ENCODE measurements around the gene CDK10. TPM values are rescaled to one million over a fixed set of nuclear protein-coding genes. Genes with fewer than 3 reads are reported as not detected.
"Not testable (repeated sequence)": the region's sequence is repeated elsewhere in the genome, so short reads cannot be mapped to it uniquely, and the experiment has no call there.

Gene CDK10
- total RNA-seq, 1 donor from 2014 or later: 40.5 TPM

- no peak overlapping the region for H2AFZ ChIP-seq (ENCODE audit: low read depth, low read length)
- peaks cover 12% of the 10 kb centered on the region for H3K4me1 ChIP-seq (ENCODE audit: insufficient read depth, low read length)
- peaks cover 7% of the 10 kb centered on the region for H3K36me3 ChIP-seq (ENCODE audit: insufficient read depth, low read length)
- no peak overlapping the region for H3K27ac Mint-ChIP-seq (ENCODE audit: unreplicated experiment)
- no peak overlapping the region for H3K4me2 ChIP-seq (ENCODE audit: low read length)
- H3K4me3 Mint-ChIP-seq (ENCODE audit: unreplicated experiment): no peak overlapping the region
- FAIRE-seq (no peak), DNase-seq (ENCODE audit: low read depth) (no peak)
- H4K20me1 ChIP-seq (ENCODE audit: insufficient read depth, low read length): peaks cover 42% of the 10 kb centered on the region
- no peaks in the 10 kb centered on the region for H3K27me3 ChIP-seq (ENCODE audit: insufficient read depth, low read length)
- H3K27me3 Mint-ChIP-seq (ENCODE audit: low read depth, unreplicated experiment): no peaks in the 10 kb centered on the region
- no peak overlapping the region for H3K4me3 ChIP-seq (ENCODE audit: insufficient read depth, low read depth, low read length)
- no peak for TF ChIP-seq CTCF (IDR thresholded peaks at IDR 0.05; ENCODE audit: insufficient read depth, low read depth, low read length)
- TF ChIP-seq EZH2 (IDR thresholded peaks at IDR 0.05; ENCODE audit: insufficient read depth, low read length): no peak
- peaks cover 15% of the 10 kb centered on the region for H3K36me3 Mint-ChIP-seq (ENCODE audit: low read depth, unreplicated experiment)
- H3K9ac ChIP-seq (ENCODE audit: low read length): no peak overlapping the region
- no peaks in the 10 kb centered on the region for H3K9me3 ChIP-seq (ENCODE audit: insufficient read depth, low read depth, low read length)
- no peaks in the 10 kb centered on the region for H3K79me2 ChIP-seq (ENCODE audit: insufficient read depth, low read length)
- no peaks in the 10 kb centered on the region for H3K9me3 Mint-ChIP-seq (ENCODE audit: unreplicated experiment)
- no peaks in the 10 kb centered on the region for H3K4me1 Mint-ChIP-seq (ENCODE audit: low read depth, unreplicated experiment)
- H3K27ac ChIP-seq (ENCODE audit: low read depth, low read length): no peak overlapping the region
Observed at GRCh38 chr16:89696670-89697128, 10.2 kb downstream of the CDK10 start.

- peaks cover 7% of the 10 kb centered on the region for H3K36me3 ChIP-seq (ENCODE audit: insufficient read depth, low read length)
- DNase-seq (ENCODE audit: low read depth): no peak
- Mint-ChIP-seq H3K4me3 (ENCODE audit: unreplicated experiment) (no peak overlapping the region), H3K36me3 (ENCODE audit: low read depth, unreplicated experiment) (peaks cover 11% of the 10 kb centered on the region), H3K27ac (ENCODE audit: unreplicated experiment) (no peak overlapping the region), H3K9me3 (ENCODE audit: unreplicated experiment) (no peaks in the 10 kb centered on the region), H3K4me1 (ENCODE audit: low read depth, unreplicated experiment) (no peaks in the 10 kb centered on the region), H3K27me3 (ENCODE audit: low read depth, unreplicated experiment) (no peaks in the 10 kb centered on the region)
- H3K4me3 ChIP-seq (ENCODE audit: insufficient read depth, low read depth, low read length): no peak overlapping the region
- no peak overlapping the region for H2AFZ ChIP-seq (ENCODE audit: low read depth, low read length)
- FAIRE-seq: no peak
- no peaks in the 10 kb centered on the region for H3K9me3 ChIP-seq (ENCODE audit: insufficient read depth, low read depth, low read length)
- peaks cover 42% of the 10 kb centered on the region for H4K20me1 ChIP-seq (ENCODE audit: insufficient read depth, low read length)
- H3K27ac ChIP-seq (ENCODE audit: low read depth, low read length): no peak overlapping the region
- TF ChIP-seq CTCF (IDR thresholded peaks at IDR 0.05; ENCODE audit: insufficient read depth, low read depth, low read length) (no peak), EZH2 (IDR thresholded peaks at IDR 0.05; ENCODE audit: insufficient read depth, low read length) (no peak)
- peaks cover 14% of the 10 kb centered on the region for H3K4me1 ChIP-seq (ENCODE audit: insufficient read depth, low read length)
- H3K9ac ChIP-seq (ENCODE audit: low read length): no peak overlapping the region
- no peaks in the 10 kb centered on the region for H3K27me3 ChIP-seq (ENCODE audit: insufficient read depth, low read length)
- H3K79me2 ChIP-seq (ENCODE audit: insufficient read depth, low read length): no peaks in the 10 kb centered on the region
- H3K4me2 ChIP-seq (ENCODE audit: low read length): no peak overlapping the region
Observed at GRCh38 chr16:89697161-89697615, 10.7 kb downstream of the CDK10 start.

- Histone ChIP-seq H3K36me3 (ENCODE audit: insufficient read depth, low read length) (peaks cover 7% of the 10 kb centered on the region), H3K27ac (ENCODE audit: low read depth, low read length) (no peak overlapping the region), H2AFZ (ENCODE audit: low read depth, low read length) (no peak overlapping the region), H3K4me2 (ENCODE audit: low read length) (no peak overlapping the region), H3K4me1 (ENCODE audit: insufficient read depth, low read length) (peaks cover 14% of the 10 kb centered on the region), H3K9ac (ENCODE audit: low read length) (no peak overlapping the region), H3K79me2 (ENCODE audit: insufficient read depth, low read length) (no peaks in the 10 kb centered on the region), H4K20me1 (ENCODE audit: insufficient read depth, low read length) (peaks cover 42% of the 10 kb centered on the region), H3K27me3 (ENCODE audit: insufficient read depth, low read length) (no peaks in the 10 kb centered on the region), H3K4me3 (ENCODE audit: insufficient read depth, low read depth, low read length) (no peak overlapping the region), H3K9me3 (ENCODE audit: insufficient read depth, low read depth, low read length) (no peaks in the 10 kb centered on the region)
- no peaks in the 10 kb centered on the region for H3K27me3 Mint-ChIP-seq (ENCODE audit: low read depth, unreplicated experiment)
- H3K27ac Mint-ChIP-seq (ENCODE audit: unreplicated experiment): no peak overlapping the region
- no peaks in the 10 kb centered on the region for H3K9me3 Mint-ChIP-seq (ENCODE audit: unreplicated experiment)
- H3K36me3 Mint-ChIP-seq (ENCODE audit: low read depth, unreplicated experiment): peaks cover 11% of the 10 kb centered on the region
- no peak overlapping the region for H3K4me3 Mint-ChIP-seq (ENCODE audit: unreplicated experiment)
- FAIRE-seq (no peak), DNase-seq (ENCODE audit: low read depth) (no peak)
- TF ChIP-seq CTCF (IDR thresholded peaks at IDR 0.05; ENCODE audit: insufficient read depth, low read depth, low read length) (no peak), EZH2 (IDR thresholded peaks at IDR 0.05; ENCODE audit: insufficient read depth, low read length) (no peak)
- H3K4me1 Mint-ChIP-seq (ENCODE audit: low read depth, unreplicated experiment): no peaks in the 10 kb centered on the region
Observed at GRCh38 chr16:89697616-89698331, 11.3 kb downstream of the CDK10 start.

- not testable (repeated sequence) for H3K9me3 Mint-ChIP-seq (ENCODE audit: unreplicated experiment); H3K36me3 Mint-ChIP-seq (ENCODE audit: low read depth, unreplicated experiment); H3K27ac Mint-ChIP-seq (ENCODE audit: unreplicated experiment); H3K27me3 ChIP-seq (ENCODE audit: insufficient read depth, low read length); H3K4me3 ChIP-seq (ENCODE audit: insufficient read depth, low read depth, low read length); H3K27ac ChIP-seq (ENCODE audit: low read depth, low read length); H3K9me3 ChIP-seq (ENCODE audit: insufficient read depth, low read depth, low read length); H3K79me2 ChIP-seq (ENCODE audit: insufficient read depth, low read length); H3K36me3 ChIP-seq (ENCODE audit: insufficient read depth, low read length); H3K9ac ChIP-seq (ENCODE audit: low read length); FAIRE-seq; H3K4me1 Mint-ChIP-seq (ENCODE audit: low read depth, unreplicated experiment); H3K27me3 Mint-ChIP-seq (ENCODE audit: low read depth, unreplicated experiment); H2AFZ ChIP-seq (ENCODE audit: low read depth, low read length); H3K4me2 ChIP-seq (ENCODE audit: low read length); DNase-seq (ENCODE audit: low read depth)
- peak overlapping the region; percentile 5 for H3K4me3 Mint-ChIP-seq (ENCODE audit: unreplicated experiment)
- Histone ChIP-seq H4K20me1 (ENCODE audit: insufficient read depth, low read length) (peaks cover 42% of the 10 kb centered on the region), H3K4me1 (ENCODE audit: insufficient read depth, low read length) (peaks cover 14% of the 10 kb centered on the region)
Observed at GRCh38 chr16:89698717-89699116, 12.2 kb downstream of the CDK10 start.
